ENCODE data around the gene FAM90A26. TPM values are rescaled to one million over a fixed set of nuclear protein-coding genes. Genes with fewer than 3 reads are reported as not detected.
"Not testable (repeated sequence)": the region's sequence is repeated elsewhere in the genome, so short reads cannot be mapped to it uniquely, and the experiment has no call there.

Gene FAM90A26
- total RNA-seq, 4 donors from 2014 or later: not detected

GRCh38 chr4:9153008-9153570 is 17.1 kb upstream of the FAM90A26 start:
- ATAC-seq: peak; percentile 100
- not testable (repeated sequence) for H3K36me3 ChIP-seq, H3K4me1 ChIP-seq, H3K27me3 ChIP-seq, H3K9me3 ChIP-seq
- TF ChIP-seq POLR2AphosphoS5 (IDR thresholded peaks at IDR 0.05) (peak; percentile 47), POLR2A (IDR thresholded peaks at IDR 0.05) (peak in 1 of 2 donors; percentile 30), CTCF (IDR thresholded peaks at IDR 0.05) (peak in 1 of 4 experiments; percentile 31)
- H3K4me3 ChIP-seq: peak overlapping the region; percentile 53 to 82
- 6% methylated on average over 5 of the region's 53 CpGs; no CpG with 5 or more reads in 1 of the 2 donors for WGBS, 2 donors (ENCODE audit: low coverage in 1 of 2)
- peak overlapping the region; percentile 35 to 98 (median 88) for H3K27ac ChIP-seq

DNA sequence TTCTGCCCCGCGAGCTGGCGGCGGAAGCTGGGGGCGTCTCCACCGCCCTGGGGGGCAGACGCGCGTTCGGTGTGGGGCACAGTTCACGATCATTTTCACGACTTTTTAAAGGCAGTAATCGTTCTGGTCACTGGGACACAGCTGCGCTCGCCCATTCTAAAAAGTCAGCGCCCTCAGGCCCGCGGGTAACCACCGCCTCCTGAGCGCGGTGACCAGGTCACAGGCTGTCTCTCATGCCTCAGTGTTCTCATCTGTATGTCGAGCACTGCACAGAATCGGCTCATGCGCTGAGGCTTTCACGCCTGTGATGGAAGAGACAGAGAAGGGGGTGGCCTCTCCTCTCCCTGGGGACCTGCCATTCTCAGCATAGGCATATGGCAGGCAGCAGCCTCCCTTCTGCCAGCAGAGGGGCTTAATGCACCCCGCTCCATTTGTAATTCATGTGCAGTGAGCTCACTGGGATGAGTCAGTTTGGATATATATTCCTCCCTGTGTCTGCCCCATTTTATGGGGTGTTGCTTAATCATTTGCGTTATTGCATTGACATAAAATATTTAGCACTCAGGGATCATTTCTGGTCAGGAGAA is 16.5 kb upstream of the FAM90A26 start:
- H3K27ac ChIP-seq: peak overlapping the region; percentile 35 to 98 (median 88)
- not testable (repeated sequence) for H3K27me3 ChIP-seq, H3K4me1 ChIP-seq, H3K9me3 ChIP-seq, H3K36me3 ChIP-seq, ATAC-seq
- WGBS, 2 donors (ENCODE audit: low coverage in 1 of 2): 22 to 29% methylated on average over 1 to 4 of the region's 27 CpGs
- H3K4me3 ChIP-seq: peak overlapping the region; percentile 53 to 82

DNA sequence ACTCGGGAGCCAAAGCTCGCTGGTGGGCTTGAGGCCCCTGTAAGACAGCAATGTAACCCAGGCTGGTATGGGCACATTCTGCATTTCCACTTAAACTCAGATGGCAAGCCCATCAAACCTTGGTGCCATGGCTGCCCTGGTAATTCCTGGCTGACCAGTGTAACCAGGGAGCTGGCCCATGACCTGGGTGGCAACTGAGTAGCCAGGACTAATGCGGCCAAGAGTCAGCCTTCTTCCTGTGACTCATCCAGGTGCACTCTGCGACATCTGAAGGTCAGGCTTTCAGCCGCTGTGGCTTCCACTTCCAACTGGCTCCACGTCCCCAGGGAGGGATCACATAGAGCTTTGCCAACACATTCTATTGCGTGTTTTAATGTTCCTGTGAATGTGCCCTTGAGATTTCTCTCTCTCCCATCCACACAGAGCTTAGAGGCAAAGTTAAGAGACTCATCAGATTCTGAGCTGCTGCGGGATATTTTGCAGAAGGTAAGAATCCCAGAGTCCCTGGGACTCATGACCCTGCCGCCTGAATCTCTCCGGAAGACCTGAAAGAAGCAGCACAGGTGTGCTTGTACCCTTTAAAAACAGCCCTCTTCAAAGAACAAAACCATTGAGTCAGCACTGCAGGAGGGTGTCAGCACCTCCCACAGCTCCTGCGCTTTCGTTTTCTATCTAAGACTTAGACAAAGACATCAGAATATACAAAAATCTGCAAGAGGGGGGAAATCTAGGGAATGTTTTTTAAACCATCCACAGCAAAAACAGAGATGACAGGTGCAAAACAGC is 14.9 kb upstream of the FAM90A26 start:
- not testable (repeated sequence) for H3K27ac ChIP-seq, H3K9me3 ChIP-seq, H3K27me3 ChIP-seq, H3K36me3 ChIP-seq, H3K4me1 ChIP-seq, ATAC-seq, H3K4me3 ChIP-seq
- 72 to 86% methylated on average over 5 of the region's 12 CpGs for WGBS, 2 donors (ENCODE audit: low coverage in 1 of 2)

GRCh38 chr4:9158392-9158791 is 11.8 kb upstream of the FAM90A26 start:
- H3K9me3 ChIP-seq, H3K27me3 ChIP-seq, H3K36me3 ChIP-seq, H3K4me1 ChIP-seq, H3K4me3 ChIP-seq, ATAC-seq, H3K27ac ChIP-seq: not testable (repeated sequence)
- no CpG with 5 or more reads among the region's 6 CpGs for WGBS, 2 donors (ENCODE audit: low coverage in 1 of 2)

DNA sequence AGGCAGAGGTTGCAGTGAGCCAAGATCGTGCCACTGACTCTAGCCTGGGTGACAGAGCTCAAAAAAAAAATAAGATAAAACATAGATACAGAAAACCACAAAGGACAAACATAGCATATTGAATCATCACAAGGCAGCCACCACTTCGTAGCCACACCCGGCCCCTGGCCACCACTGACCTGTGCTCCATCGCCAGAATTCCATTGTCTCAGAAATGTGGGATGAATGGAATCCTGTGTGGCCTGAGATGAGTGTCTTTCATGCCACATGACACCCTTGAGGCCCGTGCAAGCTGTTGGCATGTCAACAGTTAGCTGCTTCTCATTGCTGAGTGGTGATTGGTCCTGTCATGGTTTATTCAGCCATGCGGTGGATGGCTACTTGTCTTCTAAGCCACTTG is 10.2 kb upstream of the FAM90A26 start:
- H3K4me3 ChIP-seq, H3K9me3 ChIP-seq, ATAC-seq, H3K36me3 ChIP-seq, H3K27me3 ChIP-seq, H3K27ac ChIP-seq, H3K4me1 ChIP-seq: not testable (repeated sequence)
- WGBS, 2 donors (ENCODE audit: low coverage in 1 of 2): no CpG with 5 or more reads among the region's 6 CpGs

DNA sequence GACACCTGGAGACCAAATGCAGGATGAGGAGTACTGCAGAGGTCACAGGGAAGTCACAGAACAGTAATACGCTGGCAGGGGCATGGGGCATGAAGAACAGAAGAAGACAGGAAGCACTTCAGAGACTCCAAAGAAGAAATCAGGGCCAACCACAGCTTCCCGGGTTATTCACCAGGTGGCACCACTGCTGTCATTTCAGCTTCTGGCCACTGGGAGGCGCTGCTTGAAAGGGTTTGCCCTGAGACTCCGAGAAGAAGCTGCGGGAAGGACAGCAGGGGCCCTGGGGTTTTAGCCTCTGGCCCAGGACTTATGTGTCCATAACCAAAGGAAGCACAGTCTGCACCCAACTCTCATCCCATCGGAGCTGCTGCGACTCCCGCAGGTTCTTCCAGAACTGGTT is 4.2 kb upstream of the FAM90A26 start:
- not testable (repeated sequence) for H3K27ac ChIP-seq, H3K4me1 ChIP-seq, H3K9me3 ChIP-seq, ATAC-seq, H3K27me3 ChIP-seq, H3K36me3 ChIP-seq, H3K4me3 ChIP-seq
- no CpG with 5 or more reads among the region's 8 CpGs for WGBS, 2 donors (ENCODE audit: low coverage in 1 of 2)

DNA sequence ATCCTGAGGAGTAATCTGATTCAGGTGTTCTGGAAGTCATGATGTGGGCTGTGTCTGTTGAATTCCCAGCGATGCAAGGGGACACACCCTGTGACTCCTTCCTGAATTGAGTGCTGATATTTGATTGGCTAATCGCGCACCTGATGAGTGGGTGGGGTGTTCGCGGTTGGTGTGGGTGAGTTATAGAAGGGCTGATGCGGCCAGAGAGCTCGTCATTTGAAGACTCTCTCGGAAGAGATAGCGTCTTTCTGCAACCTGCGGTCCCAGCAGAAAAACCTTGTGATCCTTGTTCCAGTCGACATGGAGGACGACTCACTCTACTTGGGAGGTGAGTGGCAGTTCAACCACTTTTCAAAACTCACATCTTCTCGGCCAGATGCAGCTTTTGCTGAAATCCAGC is 40.1 kb downstream of the FAM90A26 start, which contains the start of gene USP17L10:
Gene USP17L10, plus strand, starts transcription at position 301 of the 400 bp plus-strand sequence. Its CDS starts 0 bp downstream, at position 301.
- H3K9me3 ChIP-seq, H3K36me3 ChIP-seq, H3K27ac ChIP-seq, H3K4me1 ChIP-seq, ATAC-seq, H3K27me3 ChIP-seq, H3K4me3 ChIP-seq: not testable (repeated sequence)
- WGBS, 2 donors (ENCODE audit: low coverage in 1 of 2): no CpG with 5 or more reads among the region's 13 CpGs

DNA sequence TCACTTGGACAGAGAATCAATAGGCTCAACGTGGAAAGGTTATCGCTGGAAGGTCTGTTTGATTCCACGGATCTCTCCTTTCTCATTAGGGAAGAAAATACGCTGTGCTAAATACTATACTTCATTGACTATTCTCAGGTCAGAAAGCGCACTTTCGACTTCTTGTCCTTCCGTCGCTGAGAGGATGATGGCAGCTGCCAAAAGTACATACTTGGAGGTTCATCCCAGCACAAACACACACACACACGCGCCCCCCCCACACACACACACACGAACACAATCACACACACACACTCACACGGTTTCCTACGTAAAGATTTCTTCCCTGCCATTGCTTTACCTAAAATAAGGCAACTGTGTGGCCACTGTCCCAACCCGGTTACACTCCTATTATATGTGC is 44.5 kb downstream of the FAM90A26 start:
- not testable (repeated sequence) for ATAC-seq, H3K27me3 ChIP-seq, H3K27ac ChIP-seq, H3K9me3 ChIP-seq, H3K4me3 ChIP-seq, H3K4me1 ChIP-seq, H3K36me3 ChIP-seq
- 70 to 87% methylated on average over 6 to 9 of the region's 14 CpGs for WGBS, 2 donors (ENCODE audit: low coverage in 1 of 2)

- no CpG with 5 or more reads among the region's 14 CpGs for WGBS, 2 donors (ENCODE audit: low coverage in 1 of 2)
- H3K27me3 ChIP-seq, H3K36me3 ChIP-seq, ATAC-seq, H3K9me3 ChIP-seq, H3K4me3 ChIP-seq, H3K4me1 ChIP-seq, H3K27ac ChIP-seq: not testable (repeated sequence)
Observed at GRCh38 chr4:9215105-9215504, 44.9 kb downstream of the FAM90A26 start, which contains the start of gene USP17L11. Gene USP17L11, plus strand, starts transcription at chr4:9215405. Its CDS starts 0 bp downstream, at chr4:9215405.

GRCh38 chr4:9219852-9220251 is 49.6 kb downstream of the FAM90A26 start, which contains the start of gene USP17L12:
Gene USP17L12, plus strand, starts transcription at chr4:9220152. Its CDS starts 0 bp downstream, at chr4:9220152.
- WGBS, 2 donors (ENCODE audit: low coverage in 1 of 2): no CpG with 5 or more reads among the region's 13 CpGs
- H3K36me3 ChIP-seq, H3K27me3 ChIP-seq, H3K4me1 ChIP-seq, ATAC-seq, H3K27ac ChIP-seq, H3K9me3 ChIP-seq, H3K4me3 ChIP-seq: not testable (repeated sequence)

- no CpG with 5 or more reads among the region's 14 CpGs for WGBS, 2 donors (ENCODE audit: low coverage in 1 of 2)
- not testable (repeated sequence) for H3K27ac ChIP-seq, H3K36me3 ChIP-seq, H3K27me3 ChIP-seq, H3K4me1 ChIP-seq, H3K4me3 ChIP-seq, ATAC-seq, H3K9me3 ChIP-seq
Observed at GRCh38 chr4:9224596-9224995, 54.4 kb downstream of the FAM90A26 start, which contains the start of gene USP17L13. Gene USP17L13, plus strand, starts transcription at chr4:9224896. Its CDS starts 0 bp downstream, at chr4:9224896.
